KOPT-K1 (cell line): Measurements from ENCODE around the gene CTBP1.

Experiments used
- H3K27ac ChIP-seq: fragments of 200-600 bp; sonication (generic); 2 replicates; pipeline ENCODE4 v1.5.1; 2016; ENCODE audit warnings: antibody characterized with exemption, mild to moderate bottlenecking, low read depth, low read length; ENCODE audit not compliant: poor library complexity, severe bottlenecking
- H3K36me3 ChIP-seq: fragments of 200-600 bp; sonication (generic); 2 replicates; pipeline ENCODE4 v1.5.1; 2017; ENCODE audit warnings: antibody characterized with exemption, mild to moderate bottlenecking, low read length, moderate library complexity; ENCODE audit not compliant: insufficient read depth
- H3K9me3 ChIP-seq: fragments of 200-600 bp; sonication (generic); 2 replicates; pipeline ENCODE4 v1.5.1; 2017; ENCODE audit warnings: antibody characterized with exemption, low read length, mild to moderate bottlenecking; ENCODE audit not compliant: insufficient read depth, poor library complexity, severe bottlenecking

The CTBP1 gene

GRCh38 chr4:1220566-1220965, 28.4 kb downstream of the CTBP1 start:
- Histone ChIP-seq H3K36me3 (peaks cover 88% of the 10 kb centered on the region), H3K27ac (no peak overlapping the region)

DNA sequence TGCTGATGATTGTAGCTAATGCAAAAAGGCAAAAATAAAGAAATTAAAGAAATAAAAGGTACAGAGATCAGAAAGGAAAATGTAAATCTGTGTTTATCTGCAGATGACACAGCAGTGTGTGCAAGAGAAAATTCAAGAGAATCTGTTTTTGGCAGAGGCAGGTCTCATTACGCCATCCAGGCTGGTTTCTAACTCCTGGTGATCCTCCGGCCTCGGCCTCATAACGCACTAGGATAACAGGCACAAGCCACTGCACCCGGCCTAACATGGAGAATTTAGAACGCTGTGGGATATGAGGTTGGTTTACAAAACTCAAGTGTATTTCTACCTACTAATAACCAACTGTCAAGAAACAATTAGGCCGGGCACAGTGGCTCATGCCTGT, 29.4 kb downstream of the CTBP1 start:
- H3K27ac ChIP-seq, result no peak overlapping the region
- H3K9me3 ChIP-seq, result peaks cover 53% of the 10 kb centered on the region
- peaks cover 88% of the 10 kb centered on the region for H3K36me3 ChIP-seq

More at GRCh38 chr4:1220566-1220965, 28.4 kb downstream of the CTBP1 start:
- peaks cover 53% of the 10 kb centered on the region for H3K9me3 ChIP-seq

DNA sequence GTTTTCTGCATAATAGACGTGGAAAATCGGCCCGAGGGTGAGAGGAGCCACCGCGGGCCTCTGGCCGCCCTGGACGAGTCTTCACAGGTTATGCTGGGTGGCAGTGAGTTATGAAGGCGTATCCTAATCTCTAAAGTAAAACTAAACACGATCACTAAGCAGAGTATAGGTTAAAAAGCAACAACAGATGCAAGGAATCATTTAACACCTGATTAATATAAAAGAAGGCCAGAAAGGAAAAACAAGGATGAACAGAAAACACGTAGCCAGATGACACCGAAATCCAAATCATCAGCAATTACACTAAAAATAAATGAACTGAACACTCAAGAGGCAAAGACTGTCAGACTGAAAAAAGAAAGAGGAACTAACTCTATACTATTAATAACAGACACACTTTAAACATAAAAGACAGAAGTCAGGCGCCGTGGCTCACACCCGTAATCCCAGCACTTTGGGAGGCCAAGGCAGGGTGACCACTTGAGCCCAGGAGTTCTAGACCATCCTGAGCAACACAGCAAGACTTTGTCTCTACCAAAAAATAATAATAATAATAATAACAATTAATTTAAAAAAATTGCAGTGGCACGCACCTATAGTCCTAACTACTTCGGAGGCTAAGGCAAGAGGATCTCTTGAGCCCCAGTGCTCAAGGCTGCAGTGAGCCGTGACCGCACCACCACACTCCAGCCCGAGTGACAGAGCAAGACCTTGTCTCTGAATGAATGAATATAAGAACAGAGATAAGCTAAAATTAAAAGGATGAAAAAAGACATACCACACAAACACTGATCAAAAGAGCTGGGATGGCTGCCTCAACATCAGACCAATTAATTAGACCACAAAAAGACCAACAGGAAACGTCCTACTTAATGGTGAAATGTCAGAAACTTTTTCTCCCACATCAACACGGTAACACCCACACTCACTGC, 30.0 kb downstream of the CTBP1 start:
- Histone ChIP-seq H3K36me3 (peaks cover 88% of the 10 kb centered on the region), H3K9me3 (peaks cover 52% of the 10 kb centered on the region), H3K27ac (no peak overlapping the region)

- Histone ChIP-seq H3K27ac (peak overlapping the region; percentile 94), H3K9me3 (peaks cover 40% of the 10 kb centered on the region), H3K36me3 (peaks cover 88% of the 10 kb centered on the region)
Observed at GRCh38 chr4:1217366-1217765, 31.6 kb downstream of the CTBP1 start.

DNA sequence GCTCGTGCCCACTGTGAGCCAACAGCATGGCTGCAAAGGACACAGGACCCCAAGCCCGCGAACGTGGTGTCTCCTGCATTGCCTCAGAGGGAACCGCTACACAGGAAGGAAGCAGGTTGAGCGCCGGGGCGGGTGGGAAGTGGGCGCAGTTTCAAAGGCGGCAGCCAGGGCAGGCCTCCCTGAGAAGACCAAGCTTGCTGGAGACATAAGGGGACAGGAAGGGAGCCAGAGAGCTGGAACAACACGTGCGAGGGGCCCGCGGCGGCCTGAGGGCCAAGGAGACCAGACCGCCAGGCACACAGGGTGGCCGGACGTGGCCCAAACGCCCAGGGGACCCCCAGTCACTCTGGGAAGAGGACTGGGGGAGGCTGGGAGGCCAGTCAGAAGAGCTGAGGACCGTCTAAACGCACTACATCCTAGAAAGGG, 32.0 kb downstream of the CTBP1 start:
- H3K27ac ChIP-seq, result peak overlapping the region; percentile 94
- H3K36me3 ChIP-seq, result peaks cover 88% of the 10 kb centered on the region

DNA sequence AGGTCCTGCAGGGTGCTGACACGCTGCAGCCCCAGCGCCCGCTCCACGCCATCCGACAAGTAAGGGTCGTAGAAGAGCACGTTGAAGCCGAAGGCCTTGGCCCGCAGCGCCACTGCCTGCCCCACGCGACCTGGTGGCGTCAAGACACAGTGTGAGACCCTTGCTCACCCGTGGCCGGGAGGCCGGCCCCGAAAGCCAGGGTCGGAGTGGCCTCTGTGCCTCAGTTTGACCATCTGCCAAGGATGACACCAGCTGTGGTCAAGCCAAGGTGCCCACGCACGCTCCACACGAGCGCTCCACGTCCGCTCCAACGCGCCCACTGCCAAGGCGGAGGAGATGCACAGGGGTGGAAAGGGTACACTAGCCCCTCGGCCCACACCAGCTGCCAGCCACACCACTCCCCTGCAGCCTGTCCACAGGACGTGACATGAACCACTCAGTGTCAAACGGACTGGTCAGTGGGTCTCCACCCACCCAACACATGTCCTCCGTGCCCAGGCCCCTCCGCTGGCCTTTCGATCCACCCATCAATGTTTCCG, 32.8 kb downstream of the CTBP1 start:
- Histone ChIP-seq H3K9me3 (peaks cover 31% of the 10 kb centered on the region), H3K36me3 (peaks cover 88% of the 10 kb centered on the region), H3K27ac (peak overlapping the region; percentile 94)

More for the DNA sequence above, 32.0 kb downstream of the CTBP1 start:
- peaks cover 39% of the 10 kb centered on the region for H3K9me3 ChIP-seq

DNA sequence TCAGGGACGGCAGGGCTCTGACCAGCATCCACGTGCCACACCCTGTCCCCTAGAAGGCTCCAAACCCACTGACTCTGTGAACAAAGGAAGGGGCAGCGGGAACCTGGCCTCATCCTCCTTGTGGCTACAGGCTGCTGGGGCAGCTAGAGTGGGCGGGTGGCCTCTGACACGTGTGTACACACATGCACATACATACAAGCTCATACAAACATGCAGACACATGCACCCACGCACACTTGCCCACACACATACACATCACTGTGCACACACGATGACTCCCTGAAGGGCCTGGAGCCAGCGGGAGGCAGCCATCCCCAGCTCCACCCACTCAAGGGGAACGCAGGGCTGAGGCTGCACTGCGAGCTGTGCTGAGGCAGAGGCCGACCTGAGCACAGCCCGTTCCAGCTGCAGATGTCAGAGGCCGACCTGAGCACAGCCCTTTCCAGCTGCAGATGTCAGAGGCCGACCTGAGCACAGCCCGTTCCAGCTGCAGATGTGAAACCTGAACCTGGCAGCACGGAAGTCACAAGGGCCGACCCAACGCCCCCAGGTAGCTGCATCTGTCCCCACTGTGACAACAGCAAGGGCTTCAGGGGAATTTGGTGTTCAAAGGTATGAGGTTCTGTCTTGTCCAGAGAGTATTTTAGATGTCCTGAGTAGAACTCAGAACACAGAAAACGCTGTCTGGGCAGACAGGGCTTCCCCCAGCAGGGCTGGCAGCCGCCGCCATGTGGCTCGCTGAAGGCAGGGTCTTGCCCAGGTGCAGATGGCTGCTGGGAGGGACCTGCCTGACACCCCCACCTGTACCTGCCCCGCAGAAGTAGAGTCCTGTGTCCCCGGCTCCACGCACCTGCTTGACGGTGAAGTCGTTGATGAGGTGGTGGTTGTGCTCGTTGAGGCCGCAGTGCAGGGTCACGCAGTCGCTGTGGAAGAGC, 33.5 kb downstream of the CTBP1 start:
- Histone ChIP-seq H3K9me3 (peaks cover 24% of the 10 kb centered on the region), H3K36me3 (peaks cover 88% of the 10 kb centered on the region), H3K27ac (peak overlapping the region; percentile 94)

DNA sequence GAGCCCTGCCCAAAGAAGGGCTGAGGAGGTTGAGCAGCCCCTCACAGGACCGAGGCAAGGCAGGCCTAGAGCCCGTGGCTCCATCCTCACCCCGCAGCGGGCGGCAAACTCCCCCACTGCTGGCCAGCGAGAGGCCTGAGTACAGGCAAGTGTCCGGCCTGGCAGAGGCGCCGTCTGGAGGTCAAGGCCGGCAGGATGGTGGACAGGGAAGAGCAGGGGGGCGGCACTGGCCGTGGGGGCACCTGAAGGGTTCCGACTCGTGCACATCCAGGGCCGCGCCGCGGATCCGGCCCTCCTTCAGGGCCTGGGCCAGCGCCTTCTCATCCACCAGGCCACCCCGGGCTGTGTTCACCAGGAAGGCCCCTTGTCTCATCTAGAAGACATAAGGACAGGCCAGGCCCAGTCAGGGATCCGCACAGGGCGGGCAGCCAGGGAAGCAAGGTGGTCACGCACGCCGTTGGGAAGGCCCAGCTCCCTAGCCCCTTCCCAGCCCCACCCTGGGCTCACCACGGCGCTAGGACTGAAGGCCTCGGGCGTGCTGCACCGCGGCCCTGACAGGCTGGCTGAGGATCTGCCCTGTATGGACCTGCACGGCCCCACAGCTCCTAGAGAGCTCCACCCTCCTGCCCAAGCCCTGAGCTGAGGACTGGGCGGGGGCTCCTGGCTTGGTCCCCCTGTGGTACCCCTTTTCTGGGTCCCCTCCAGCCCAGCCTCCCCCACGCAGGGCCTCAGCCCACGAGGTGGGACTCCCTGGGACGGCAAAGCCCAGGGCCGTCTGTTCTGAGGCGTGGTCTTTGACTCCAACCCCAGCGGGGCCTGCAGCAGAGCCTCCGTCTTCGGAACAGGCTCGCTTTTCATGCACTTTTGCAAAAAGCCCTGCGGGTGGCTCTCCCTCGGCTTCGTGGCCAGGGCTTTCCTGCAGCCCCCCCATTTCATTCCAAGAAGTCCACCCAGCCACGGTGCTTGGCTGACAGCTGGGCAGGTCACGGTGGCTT, 34.5 kb downstream of the CTBP1 start:
- Histone ChIP-seq H3K27ac (peak overlapping the region; percentile 94), H3K36me3 (peaks cover 88% of the 10 kb centered on the region), H3K9me3 (peaks cover 15% of the 10 kb centered on the region)

DNA sequence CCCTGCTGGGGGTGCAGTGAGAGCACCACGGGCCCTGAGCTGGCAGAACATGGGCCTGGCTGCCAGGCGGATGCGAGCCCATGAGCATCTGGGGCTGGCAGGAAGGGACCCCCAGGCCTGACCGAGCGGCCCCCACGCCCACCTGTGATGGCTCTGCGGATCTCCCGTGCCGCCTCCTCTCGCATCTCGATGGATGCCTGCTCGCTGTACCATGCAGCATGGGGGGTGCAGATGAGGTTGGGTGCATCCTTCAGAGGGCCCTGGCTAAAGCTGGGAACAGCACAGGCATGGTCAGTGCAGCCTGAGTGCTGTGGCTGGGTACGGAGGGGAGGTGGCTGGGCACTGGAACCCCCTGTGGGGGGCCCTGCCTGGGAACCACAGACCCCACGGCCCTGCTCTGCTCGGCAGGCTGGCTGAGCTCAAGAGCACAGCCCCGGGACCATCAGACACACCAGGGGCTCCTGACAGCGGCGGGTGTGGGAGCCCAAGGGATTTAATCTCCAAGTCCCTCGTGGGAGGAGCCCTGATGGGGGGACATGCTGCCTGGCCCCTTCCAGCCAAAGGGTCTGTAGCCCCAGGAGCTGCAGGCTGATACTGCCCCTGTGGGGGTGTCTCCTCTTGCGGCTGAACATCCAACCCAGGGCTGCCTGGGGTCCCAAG, 35.5 kb downstream of the CTBP1 start:
- H3K36me3 ChIP-seq, result peaks cover 88% of the 10 kb centered on the region
- no peak overlapping the region for H3K27ac ChIP-seq
- H3K9me3 ChIP-seq, result peaks cover 5% of the 10 kb centered on the region

DNA sequence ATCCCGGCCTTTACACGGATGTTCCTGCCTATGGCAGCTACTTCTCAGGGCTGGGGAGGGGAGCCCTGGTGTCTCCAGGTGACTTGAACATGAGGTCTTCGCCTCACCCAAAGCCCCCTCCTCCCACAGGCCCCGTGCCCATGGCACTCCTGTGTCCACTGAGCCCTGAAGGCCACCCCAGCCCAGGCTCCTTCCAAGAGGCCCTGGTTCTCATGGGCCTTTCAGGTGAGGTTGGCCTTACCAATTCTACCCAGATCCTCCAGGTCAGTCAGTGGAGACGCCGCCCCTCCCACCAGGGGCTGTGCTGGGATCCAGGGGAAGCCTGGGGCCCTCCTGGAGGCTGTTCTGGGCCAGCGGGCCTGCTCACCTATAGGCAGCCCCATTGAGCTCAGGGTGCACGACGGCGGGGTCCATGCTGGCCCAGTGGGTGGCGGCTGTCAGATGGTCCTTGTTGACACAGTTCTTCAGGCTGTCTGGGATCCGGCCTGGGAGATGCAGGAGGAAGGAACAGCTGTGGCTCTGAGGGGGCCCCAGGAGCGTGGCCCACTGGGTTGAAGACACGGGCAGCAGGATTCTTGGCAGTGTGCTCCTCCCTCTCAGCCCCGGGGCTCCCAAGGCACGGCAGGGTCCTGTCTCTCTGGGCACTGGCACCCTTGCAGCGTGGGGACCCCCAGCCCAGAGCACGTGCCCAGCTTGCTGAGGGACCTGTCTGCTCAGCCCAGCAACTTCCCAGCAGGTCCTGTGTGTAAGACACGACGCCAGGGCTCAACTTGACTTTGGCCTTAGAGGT, 36.2 kb downstream of the CTBP1 start:
- H3K27ac ChIP-seq, result no peak overlapping the region
- no peaks in the 10 kb centered on the region for H3K9me3 ChIP-seq
- H3K36me3 ChIP-seq, result peaks cover 87% of the 10 kb centered on the region

DNA sequence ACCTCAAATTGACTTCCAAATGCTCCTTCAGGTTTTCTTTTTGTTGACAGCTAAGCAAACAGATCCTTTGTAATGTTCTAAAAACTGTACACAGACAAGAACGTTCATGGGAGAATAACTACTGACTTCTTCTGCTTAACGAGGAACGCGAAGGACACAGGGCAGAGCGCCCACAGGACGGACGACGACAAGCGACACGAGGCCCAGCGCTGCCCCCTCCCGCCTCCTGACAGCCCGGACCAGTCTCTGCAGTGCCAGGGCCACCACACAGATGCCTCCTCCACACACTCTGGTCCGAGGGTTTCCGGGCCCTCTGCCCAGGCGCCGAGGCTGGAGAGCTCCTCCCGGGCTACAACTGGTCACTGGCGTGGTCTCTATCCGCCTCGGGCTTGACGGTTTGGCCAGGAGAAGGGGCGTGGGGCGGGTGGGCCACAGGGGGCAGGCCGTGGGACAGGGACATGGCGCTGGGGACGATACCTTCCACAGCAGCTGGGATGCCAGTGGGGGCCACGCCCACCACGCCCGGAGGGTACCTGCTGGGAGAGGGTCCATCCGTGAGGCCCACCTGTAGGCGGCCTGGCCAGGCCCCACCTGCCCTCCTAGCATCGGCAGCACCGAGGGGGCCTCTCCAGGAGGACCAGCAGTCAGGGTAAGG, 36.9 kb downstream of the CTBP1 start:
- no peak overlapping the region for H3K27ac ChIP-seq
- no peaks in the 10 kb centered on the region for H3K9me3 ChIP-seq
- H3K36me3 ChIP-seq, result peaks cover 87% of the 10 kb centered on the region

GRCh38 chr4:1211371-1211770, 37.6 kb downstream of the CTBP1 start:
- peaks cover 83% of the 10 kb centered on the region for H3K36me3 ChIP-seq
- H3K9me3 ChIP-seq, result no peaks in the 10 kb centered on the region
- no peak overlapping the region for H3K27ac ChIP-seq

DNA sequence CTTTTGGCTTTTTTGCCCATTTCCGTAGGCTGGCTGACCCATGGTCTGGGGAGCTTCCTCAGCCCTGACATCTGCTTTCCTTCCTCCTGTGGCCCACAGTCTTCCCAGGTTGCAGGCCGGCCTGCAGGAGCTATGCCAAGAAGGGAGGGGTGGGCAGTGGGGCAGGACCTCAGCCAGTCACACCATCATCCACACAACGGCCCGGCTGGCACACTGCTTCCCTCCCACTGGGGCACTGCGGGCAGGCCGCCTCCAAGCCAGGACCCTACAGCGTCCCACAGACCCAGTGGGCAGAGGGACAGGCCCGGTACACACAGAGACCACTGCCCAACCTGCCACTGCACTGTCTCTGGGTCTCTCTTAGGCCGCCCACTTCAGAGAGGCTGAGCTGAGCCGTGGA, 38.0 kb downstream of the CTBP1 start:
- peaks cover 79% of the 10 kb centered on the region for H3K36me3 ChIP-seq
- H3K9me3 ChIP-seq, result no peaks in the 10 kb centered on the region
- no peak overlapping the region for H3K27ac ChIP-seq
